ENCODE data around the gene PRELID3B. TPM values are rescaled to one million over a fixed set of nuclear protein-coding genes. Genes with fewer than 3 reads are reported as not detected.

Gene PRELID3B
- total and polyA plus RNA-seq, 8 donors: 49.6 to 63.1 (median 55.3) TPM

DNA sequence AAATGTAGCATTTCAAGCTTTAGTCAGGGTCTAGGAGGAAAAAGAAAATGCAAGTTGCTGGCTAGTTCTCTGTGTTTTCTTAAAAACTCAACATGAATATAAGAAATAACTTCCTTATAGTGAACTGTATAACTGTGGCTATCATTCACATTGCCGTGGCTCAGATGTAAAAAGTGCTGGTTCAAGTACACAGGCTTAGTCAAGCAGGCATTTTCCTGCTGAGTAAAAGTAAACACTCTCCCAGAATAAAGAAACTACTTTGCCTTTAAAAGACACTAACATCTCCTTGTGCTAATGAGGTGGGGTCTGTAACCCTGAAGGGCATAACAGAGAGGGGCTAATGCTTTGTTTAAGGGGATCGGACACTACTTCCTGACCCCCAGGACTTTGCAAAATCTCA lies 13.8 kb downstream of the PRELID3B start:
- DNase-seq (no peak), ATAC-seq (peak; percentile 21)
- no peaks in the 10 kb centered on the region for H3K27me3 ChIP-seq
- TF ChIP-seq CTCF (IDR thresholded peaks at IDR 0.05): no peak
- no peaks in the 10 kb centered on the region for H3K9me3 ChIP-seq
- intact Hi-C loops (cut with DNase I): no loop called here
- peak overlapping the region in 1 of 2 donors; percentile 40 for H3K27ac ChIP-seq
- H3K4me1 ChIP-seq: peaks cover 34 to 69% of the 10 kb centered on the region in 2 donors
- peaks cover 0 to 66% of the 10 kb centered on the region in 2 donors for H3K36me3 ChIP-seq
- H3K4me3 ChIP-seq: peak overlapping the region in 1 of 2 donors; percentile 23

GRCh38 chr20:59027741-59028320 lies 14.8 kb downstream of the PRELID3B start:
- H3K4me3 ChIP-seq: no peak overlapping the region
- H3K4me1 ChIP-seq: peaks cover 30 to 64% of the 10 kb centered on the region in 2 donors
- no peak overlapping the region for H3K27ac ChIP-seq
- no peak for TF ChIP-seq CTCF (IDR thresholded peaks at IDR 0.05)
- intact Hi-C loops (cut with DNase I): no loop called here
- H3K36me3 ChIP-seq: peaks cover 0 to 73% of the 10 kb centered on the region in 2 donors
- DNase-seq: no peak
- no peak for ATAC-seq
- H3K9me3 ChIP-seq: no peaks in the 10 kb centered on the region
- no peaks in the 10 kb centered on the region for H3K27me3 ChIP-seq

- H3K4me3 ChIP-seq: no peak overlapping the region
- no peak for ATAC-seq
Measured at GRCh38 chr20:59026904-59027740, 15.5 kb downstream of the PRELID3B start.

GRCh38 chr20:59025511-59025910 lies 17.1 kb downstream of the PRELID3B start:
- DNase-seq: no peak
- no peak for ATAC-seq
- H3K9me3 ChIP-seq: no peaks in the 10 kb centered on the region
- intact Hi-C loops (cut with DNase I): no loop called here
- H3K27me3 ChIP-seq: no peaks in the 10 kb centered on the region
- H3K4me3 ChIP-seq: no peak overlapping the region
- H3K27ac ChIP-seq: no peak overlapping the region
- peaks cover 0 to 81% of the 10 kb centered on the region in 2 donors for H3K36me3 ChIP-seq
- TF ChIP-seq CTCF (IDR thresholded peaks at IDR 0.05): no peak
- H3K4me1 ChIP-seq: peaks cover 17 to 48% of the 10 kb centered on the region in 2 donors

More at GRCh38 chr20:59026904-59027740, 15.5 kb downstream of the PRELID3B start:
- H3K9me3 ChIP-seq: no peaks in the 10 kb centered on the region
- intact Hi-C loops (cut with DNase I): no loop called here
- TF ChIP-seq CTCF (IDR thresholded peaks at IDR 0.05): no peak
- no peak overlapping the region for H3K27ac ChIP-seq
- H3K27me3 ChIP-seq: no peaks in the 10 kb centered on the region
- peaks cover 29 to 61% of the 10 kb centered on the region in 2 donors for H3K4me1 ChIP-seq
- H3K36me3 ChIP-seq: peaks cover 0 to 80% of the 10 kb centered on the region in 2 donors
- DNase-seq: no peak

DNA sequence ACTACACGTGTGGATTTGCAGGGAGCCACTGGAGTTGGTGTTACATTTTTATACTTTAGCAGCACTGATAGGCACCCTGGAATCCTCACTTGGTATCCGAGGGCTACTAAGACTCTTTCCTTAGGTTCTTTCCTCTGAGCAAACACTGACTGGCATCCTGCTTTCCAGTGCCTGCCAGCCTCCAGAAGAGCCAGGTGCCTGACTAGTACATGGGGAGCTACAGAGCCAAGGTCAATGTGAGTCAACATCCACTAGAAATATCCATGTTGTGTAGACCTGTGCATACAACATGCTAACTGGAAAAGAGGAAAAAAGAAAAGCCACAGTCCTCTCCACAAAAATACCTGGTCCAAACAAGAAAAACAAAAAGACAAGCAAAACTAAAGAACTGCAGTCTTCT lies 17.5 kb downstream of the PRELID3B start:
- H3K27ac ChIP-seq: no peak overlapping the region
- H3K36me3 ChIP-seq: peaks cover 0 to 78% of the 10 kb centered on the region in 2 donors
- intact Hi-C loops (cut with DNase I): no loop called here
- DNase-seq: no peak
- H3K4me3 ChIP-seq: no peak overlapping the region
- no peaks in the 10 kb centered on the region for H3K27me3 ChIP-seq
- H3K4me1 ChIP-seq: peaks cover 16 to 44% of the 10 kb centered on the region in 2 donors
- ATAC-seq: no peak
- no peaks in the 10 kb centered on the region for H3K9me3 ChIP-seq
- no peak for TF ChIP-seq CTCF (IDR thresholded peaks at IDR 0.05)
